ENCODE measurements around the gene CNTNAP2. TPM values are rescaled to one million over a fixed set of nuclear protein-coding genes. Genes with fewer than 3 reads are reported as not detected.
"Not testable (repeated sequence)": the region's sequence is repeated elsewhere in the genome, so short reads cannot be mapped to it uniquely, and the experiment has no call there.

The CNTNAP2 gene
- total and polyA plus RNA-seq, 3 experiments from 2014 or later: not detected

DNA sequence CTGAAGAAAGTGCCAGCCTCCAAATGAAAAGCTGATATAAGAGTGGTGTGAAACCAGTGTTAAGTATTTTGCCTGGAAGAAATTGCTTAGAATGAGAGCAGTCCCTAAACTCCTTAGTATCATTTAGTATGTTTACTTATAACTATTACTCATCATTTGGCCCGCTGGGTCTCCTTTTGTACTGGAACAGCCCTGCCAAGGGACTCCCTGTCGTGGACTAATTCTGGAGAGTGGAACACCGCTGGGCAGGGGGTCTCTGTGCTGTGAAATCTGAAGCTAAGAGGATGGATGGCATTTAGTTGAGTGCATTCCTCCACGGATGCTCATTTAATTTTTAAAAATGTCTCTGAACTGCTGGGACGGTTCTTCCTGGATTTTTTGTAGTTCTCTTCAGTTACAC lies 1584.1 kb downstream of the CNTNAP2 start:
- H3K4me1 ChIP-seq (ENCODE audit: insufficient read depth, low read length): no peaks in the 10 kb centered on the region
- no peaks in the 10 kb centered on the region for H3K9me3 ChIP-seq (ENCODE audit: low read length)
- Mint-ChIP-seq H3K36me3 (no peaks in the 10 kb centered on the region), H3K9me3 (peaks cover 6 to 56% (median 15%) of the 10 kb centered on the region in 5 donors), H3K4me1 (no peaks in the 10 kb centered on the region), H3K27me3 (no peaks in the 10 kb centered on the region), H3K4me3 (no peak overlapping the region), H3K27ac (no peak overlapping the region)
- CTCF ChIA-PET: no interaction called here
- no peaks in the 10 kb centered on the region for H3K27me3 ChIP-seq (ENCODE audit: insufficient read depth, low read length, poor library complexity, severe bottlenecking)
- H3K4me3 ChIP-seq (ENCODE audit: low read length): no peak overlapping the region
- no peak for DNase-seq
- POLR2A ChIA-PET: no interaction called here
- no peaks in the 10 kb centered on the region for H3K36me3 ChIP-seq (ENCODE audit: insufficient read depth, low read length)
- H3K27ac ChIP-seq (ENCODE audit: low read depth, low read length): no peak overlapping the region

GRCh38 chr7:147707926-147708325 lies 1591.3 kb downstream of the CNTNAP2 start:
- CTCF ChIA-PET: no interaction called here

GRCh38 chr7:147708871-147709270 lies 1592.3 kb downstream of the CNTNAP2 start:
- Histone ChIP-seq H3K36me3 (ENCODE audit: insufficient read depth, low read length) (no peaks in the 10 kb centered on the region), H3K27ac (ENCODE audit: low read depth, low read length) (no peak overlapping the region), H3K4me3 (ENCODE audit: low read length) (no peak overlapping the region), H3K4me1 (ENCODE audit: insufficient read depth, low read length) (no peaks in the 10 kb centered on the region), H3K27me3 (ENCODE audit: insufficient read depth, low read length, poor library complexity, severe bottlenecking) (no peaks in the 10 kb centered on the region), H3K9me3 (ENCODE audit: low read length) (no peaks in the 10 kb centered on the region)
- Mint-ChIP-seq H3K27ac (no peak overlapping the region), H3K9me3 (peaks cover 13 to 42% (median 25%) of the 10 kb centered on the region in 5 donors), H3K4me3 (no peak overlapping the region), H3K36me3 (no peaks in the 10 kb centered on the region), H3K27me3 (no peaks in the 10 kb centered on the region), H3K4me1 (no peaks in the 10 kb centered on the region)
- POLR2A ChIA-PET: no interaction called here
- DNase-seq: no peak
- CTCF ChIA-PET: no interaction called here

More at GRCh38 chr7:147707926-147708325, 1591.3 kb downstream of the CNTNAP2 start:
- Mint-ChIP-seq H3K27ac (no peak overlapping the region), H3K27me3 (no peaks in the 10 kb centered on the region), H3K4me3 (no peak overlapping the region), H3K4me1 (no peaks in the 10 kb centered on the region), H3K36me3 (no peaks in the 10 kb centered on the region), H3K9me3 (peaks cover 13 to 40% (median 27%) of the 10 kb centered on the region in 5 donors)
- Histone ChIP-seq H3K4me1 (ENCODE audit: insufficient read depth, low read length) (no peaks in the 10 kb centered on the region), H3K9me3 (ENCODE audit: low read length) (no peaks in the 10 kb centered on the region), H3K36me3 (ENCODE audit: insufficient read depth, low read length) (no peaks in the 10 kb centered on the region), H3K27ac (ENCODE audit: low read depth, low read length) (no peak overlapping the region), H3K27me3 (ENCODE audit: insufficient read depth, low read length, poor library complexity, severe bottlenecking) (no peaks in the 10 kb centered on the region), H3K4me3 (ENCODE audit: low read length) (no peak overlapping the region)
- no peak for DNase-seq
- POLR2A ChIA-PET: no interaction called here

DNA sequence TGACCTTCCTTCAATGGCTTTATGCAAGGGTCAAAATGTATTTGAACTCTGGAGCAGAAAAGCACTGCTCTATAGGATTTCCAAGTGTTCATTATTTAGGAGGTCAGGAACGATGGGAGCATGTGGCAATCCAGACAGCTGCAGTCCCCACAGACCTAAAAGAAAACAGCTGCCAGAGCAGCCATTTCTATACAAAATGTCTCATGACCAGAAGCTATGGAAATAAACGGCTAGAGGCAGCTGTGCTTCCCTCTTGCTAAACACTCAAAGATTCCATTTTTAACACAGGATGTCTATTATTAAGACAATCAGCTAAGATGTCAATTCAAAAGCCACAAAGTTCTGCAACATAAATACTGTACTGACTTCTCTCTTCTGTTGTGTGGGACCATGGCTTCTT lies 1594.8 kb downstream of the CNTNAP2 start:
- Histone ChIP-seq H3K27ac (ENCODE audit: low read depth, low read length) (no peak overlapping the region), H3K36me3 (ENCODE audit: insufficient read depth, low read length) (no peaks in the 10 kb centered on the region), H3K9me3 (ENCODE audit: low read length) (no peaks in the 10 kb centered on the region), H3K4me1 (ENCODE audit: insufficient read depth, low read length) (no peaks in the 10 kb centered on the region), H3K27me3 (ENCODE audit: insufficient read depth, low read length, poor library complexity, severe bottlenecking) (no peaks in the 10 kb centered on the region), H3K4me3 (ENCODE audit: low read length) (no peak overlapping the region)
- peaks cover 8 to 33% (median 19%) of the 10 kb centered on the region in 5 donors for H3K9me3 Mint-ChIP-seq
- no peak overlapping the region for H3K4me3 Mint-ChIP-seq
- ChIA-PET POLR2A (no interaction called here), CTCF (no interaction called here)
- DNase-seq: no peak
- H3K27me3 Mint-ChIP-seq: no peaks in the 10 kb centered on the region
- no peaks in the 10 kb centered on the region for H3K36me3 Mint-ChIP-seq
- no peak overlapping the region for H3K27ac Mint-ChIP-seq
- H3K4me1 Mint-ChIP-seq: no peaks in the 10 kb centered on the region

- Mint-ChIP-seq H3K9me3 (peaks cover 4 to 24% (median 5%) of the 10 kb centered on the region in 5 donors), H3K36me3 (no peaks in the 10 kb centered on the region), H3K4me1 (no peaks in the 10 kb centered on the region), H3K4me3 (no peak overlapping the region), H3K27me3 (no peaks in the 10 kb centered on the region), H3K27ac (no peak overlapping the region)
- no peaks in the 10 kb centered on the region for H3K27me3 ChIP-seq (ENCODE audit: insufficient read depth, low read length, poor library complexity, severe bottlenecking)
- no peak overlapping the region for H3K4me3 ChIP-seq (ENCODE audit: low read length)
- H3K4me1 ChIP-seq (ENCODE audit: insufficient read depth, low read length): no peaks in the 10 kb centered on the region
- H3K36me3 ChIP-seq (ENCODE audit: insufficient read depth, low read length): no peaks in the 10 kb centered on the region
- no peaks in the 10 kb centered on the region for H3K9me3 ChIP-seq (ENCODE audit: low read length)
- CTCF ChIA-PET: no interaction called here
- no peak for DNase-seq
- POLR2A ChIA-PET: no interaction called here
- H3K27ac ChIP-seq (ENCODE audit: low read depth, low read length): no peak overlapping the region
These were observed 1605.6 kb downstream of the CNTNAP2 start for GRCh38 chr7:147721962-147722830.

DNA sequence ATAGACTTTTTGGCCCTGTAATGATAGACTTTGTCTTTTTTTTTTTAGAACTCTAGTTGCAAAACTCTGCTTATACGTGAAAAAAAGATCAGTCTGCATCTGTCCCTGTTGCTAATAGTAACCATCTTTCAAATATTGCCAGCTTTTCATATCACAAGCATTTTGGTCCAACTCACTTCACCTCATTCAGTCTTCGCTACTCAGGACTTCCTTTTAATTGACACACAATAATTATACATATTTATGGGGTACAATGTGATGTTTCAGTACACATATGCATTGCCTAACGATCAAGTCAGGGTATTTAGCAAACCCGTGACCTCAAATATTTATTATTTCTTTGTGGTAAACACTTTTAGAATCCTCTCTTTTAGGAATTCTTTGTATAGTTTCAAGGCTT lies 1606.9 kb downstream of the CNTNAP2 start:
- DNase-seq: no peak
- Histone ChIP-seq H3K36me3 (ENCODE audit: insufficient read depth, low read length) (no peaks in the 10 kb centered on the region), H3K4me3 (ENCODE audit: low read length) (no peak overlapping the region), H3K9me3 (ENCODE audit: low read length) (no peaks in the 10 kb centered on the region), H3K27ac (ENCODE audit: low read depth, low read length) (no peak overlapping the region), H3K27me3 (ENCODE audit: insufficient read depth, low read length, poor library complexity, severe bottlenecking) (no peaks in the 10 kb centered on the region), H3K4me1 (ENCODE audit: insufficient read depth, low read length) (no peaks in the 10 kb centered on the region)
- Mint-ChIP-seq H3K9me3 (peaks cover 4 to 23% (median 5%) of the 10 kb centered on the region in 5 donors), H3K4me3 (no peak overlapping the region), H3K27ac (no peak overlapping the region), H3K36me3 (no peaks in the 10 kb centered on the region), H3K27me3 (no peaks in the 10 kb centered on the region), H3K4me1 (no peaks in the 10 kb centered on the region)
- CTCF ChIA-PET: no interaction called here
- POLR2A ChIA-PET: no interaction called here

DNA sequence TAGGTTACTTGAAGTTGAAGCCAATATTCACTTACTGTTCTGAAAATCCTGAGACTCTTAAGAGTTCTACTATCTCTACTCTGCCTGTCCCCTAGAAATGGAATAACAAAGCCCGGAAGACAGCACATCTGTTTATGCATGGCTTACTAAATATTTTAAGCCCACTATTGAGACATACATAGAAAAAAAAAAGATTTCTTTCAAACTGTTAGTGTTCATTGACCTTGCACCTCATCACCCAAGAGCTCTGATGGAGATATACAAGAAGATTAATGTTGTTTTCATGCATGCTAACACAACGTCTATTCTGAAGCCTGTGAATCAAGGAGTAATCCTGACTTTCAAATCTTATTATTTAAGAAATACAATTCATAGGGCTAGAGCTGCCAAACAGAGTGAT lies 1614.7 kb downstream of the CNTNAP2 start:
- Histone ChIP-seq H3K9me3 (ENCODE audit: low read length) (no peaks in the 10 kb centered on the region), H3K36me3 (ENCODE audit: insufficient read depth, low read length) (no peaks in the 10 kb centered on the region), H3K4me3 (ENCODE audit: low read length) (no peak overlapping the region), H3K4me1 (ENCODE audit: insufficient read depth, low read length) (no peaks in the 10 kb centered on the region), H3K27ac (ENCODE audit: low read depth, low read length) (no peak overlapping the region), H3K27me3 (ENCODE audit: insufficient read depth, low read length, poor library complexity, severe bottlenecking) (no peaks in the 10 kb centered on the region)
- Mint-ChIP-seq H3K27ac (no peak overlapping the region), H3K4me3 (no peak overlapping the region), H3K27me3 (no peaks in the 10 kb centered on the region), H3K9me3 (peaks cover 0 to 26% (median 8%) of the 10 kb centered on the region in 5 donors), H3K36me3 (no peaks in the 10 kb centered on the region), H3K4me1 (no peaks in the 10 kb centered on the region)
- POLR2A ChIA-PET: no interaction called here
- CTCF ChIA-PET: no interaction called here
- no peak for DNase-seq

- not testable (repeated sequence) for H3K4me3 Mint-ChIP-seq
- peaks cover 4 to 16% (median 8%) of the 10 kb centered on the region in 5 donors for H3K9me3 Mint-ChIP-seq
These were observed 1621.1 kb downstream of the CNTNAP2 start for GRCh38 chr7:147737559-147738214.

More at GRCh38 chr7:147737559-147738214, 1621.1 kb downstream of the CNTNAP2 start:
- H3K27me3 ChIP-seq (ENCODE audit: insufficient read depth, low read length, poor library complexity, severe bottlenecking); H3K27ac ChIP-seq (ENCODE audit: low read depth, low read length); POLR2A ChIA-PET; H3K36me3 ChIP-seq (ENCODE audit: insufficient read depth, low read length); H3K36me3 Mint-ChIP-seq; H3K4me3 ChIP-seq (ENCODE audit: low read length); H3K4me1 ChIP-seq (ENCODE audit: insufficient read depth, low read length); DNase-seq; CTCF ChIA-PET; H3K9me3 ChIP-seq (ENCODE audit: low read length); H3K27ac Mint-ChIP-seq; H3K4me1 Mint-ChIP-seq; H3K27me3 Mint-ChIP-seq: not testable (repeated sequence)

Measured in CD8-positive, alpha-beta memory T cell (primary cell).